NCI-H345 treated with DMSO at 0.1 percent for 48 hours (cell line): ENCODE data around the gene LIN7C.
A peak's percentile ranks its signal among the peaks of the same experiment; 100 is the strongest.
"Not testable (repeated sequence)": the region's sequence is repeated elsewhere in the genome, so short reads cannot be mapped to it uniquely, and the experiment has no call there.

Source experiments
- DNase-seq: peaks from one replicate; lab custom pipeline; 2025; ENCODE audit not compliant: unreplicated experiment; lab: John Stamatoyannopoulos, UW

The LIN7C gene

GRCh38 chr11:27451244-27451965 is 55.2 kb downstream of the LIN7C start:
- DNase-seq: no peak

GRCh38 chr11:27448184-27448540 is 58.4 kb downstream of the LIN7C start:
- not testable (repeated sequence) for DNase-seq

- no peak for DNase-seq
Measured at GRCh38 chr11:27447288-27448183, 59.0 kb downstream of the LIN7C start.

- DNase-seq: no peak
Measured at GRCh38 chr11:27445625-27446024, 60.9 kb downstream of the LIN7C start.

- DNase-seq: peak; percentile 66
Measured at GRCh38 chr11:27444801-27445215, 61.8 kb downstream of the LIN7C start.
